Hepatocyte (in vitro differentiated cells): ENCODE data around the gene KCNQ2.

Experiments used
- EZH2 ChIP-seq: fragments of 200-600 bp; sonication (generic); IDR thresholded peaks from 2 replicates; pipeline ENCODE4 v1.6.1; 2016; ENCODE audit warnings: antibody characterized with exemption, mild to moderate bottlenecking, borderline replicate concordance
- TF ChIP-seq, protein P1 (sequence below): fragments of 200-600 bp; sonication (generic); IDR thresholded peaks from 2 replicates; pipeline ENCODE4 v1.5.1; 2016; ENCODE audit warnings: antibody characterized with exemption, mild to moderate bottlenecking; ENCODE audit not compliant: poor library complexity

DNA sequence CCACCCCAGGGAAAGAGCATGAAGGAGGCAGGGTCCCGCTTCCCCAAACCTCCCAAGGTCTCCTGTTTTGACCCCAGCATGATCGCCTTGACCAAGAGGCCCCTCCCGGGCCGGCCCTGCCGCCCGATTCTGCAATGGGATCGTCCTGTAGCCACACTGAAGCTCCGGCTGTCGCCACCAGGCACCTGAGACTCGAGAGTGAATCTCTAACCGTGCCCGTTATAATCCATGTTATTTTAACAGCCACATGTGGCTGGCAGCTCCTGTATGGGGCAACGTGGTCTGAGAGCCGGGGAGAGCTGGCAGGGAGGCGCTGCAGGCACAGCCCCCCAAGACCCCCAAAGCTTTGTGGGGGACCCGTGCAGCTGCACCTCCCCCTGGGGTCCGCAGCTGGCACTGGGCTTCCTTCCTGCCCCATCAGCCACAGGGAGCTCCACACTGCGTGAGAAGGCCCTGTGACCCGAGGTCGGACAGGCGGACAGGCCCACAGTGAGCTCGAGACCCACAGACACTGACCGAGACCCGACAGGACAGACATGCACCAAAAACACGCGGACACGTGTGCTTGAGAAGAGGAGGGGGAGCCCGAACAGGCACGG lies 51.3 kb downstream of the KCNQ2 start:
- TF ChIP-seq, protein P1, sequence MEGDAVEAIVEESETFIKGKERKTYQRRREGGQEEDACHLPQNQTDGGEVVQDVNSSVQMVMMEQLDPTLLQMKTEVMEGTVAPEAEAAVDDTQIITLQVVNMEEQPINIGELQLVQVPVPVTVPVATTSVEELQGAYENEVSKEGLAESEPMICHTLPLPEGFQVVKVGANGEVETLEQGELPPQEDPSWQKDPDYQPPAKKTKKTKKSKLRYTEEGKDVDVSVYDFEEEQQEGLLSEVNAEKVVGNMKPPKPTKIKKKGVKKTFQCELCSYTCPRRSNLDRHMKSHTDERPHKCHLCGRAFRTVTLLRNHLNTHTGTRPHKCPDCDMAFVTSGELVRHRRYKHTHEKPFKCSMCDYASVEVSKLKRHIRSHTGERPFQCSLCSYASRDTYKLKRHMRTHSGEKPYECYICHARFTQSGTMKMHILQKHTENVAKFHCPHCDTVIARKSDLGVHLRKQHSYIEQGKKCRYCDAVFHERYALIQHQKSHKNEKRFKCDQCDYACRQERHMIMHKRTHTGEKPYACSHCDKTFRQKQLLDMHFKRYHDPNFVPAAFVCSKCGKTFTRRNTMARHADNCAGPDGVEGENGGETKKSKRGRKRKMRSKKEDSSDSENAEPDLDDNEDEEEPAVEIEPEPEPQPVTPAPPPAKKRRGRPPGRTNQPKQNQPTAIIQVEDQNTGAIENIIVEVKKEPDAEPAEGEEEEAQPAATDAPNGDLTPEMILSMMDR = no peak
- no peak for TF ChIP-seq EZH2
